NK-92 treated with Interleukin-12 subunit alpha and Interleukin-12 subunit beta, amount 100 ng/mL, for 24 hours (cell line): ENCODE measurements around the gene FKBP5.
A peak's percentile ranks its signal among the peaks of the same experiment; 100 is the strongest.
"Not testable (repeated sequence)": the region's sequence is repeated elsewhere in the genome, so short reads cannot be mapped to it uniquely, and the experiment has no call there.

Experiments used
- DNase-seq: peaks from one replicate; lab custom pipeline; 2025; lab: John Stamatoyannopoulos, UW

Gene FKBP5

GRCh38 chr6:35583893-35584688, 104.6 kb downstream of the FKBP5 start:
- peak; percentile 21 for DNase-seq

GRCh38 chr6:35582315-35582714, 106.4 kb downstream of the FKBP5 start:
- DNase-seq = no peak

GRCh38 chr6:35581633-35582032, 107.1 kb downstream of the FKBP5 start:
- no peak for DNase-seq

GRCh38 chr6:35580836-35581235, 107.9 kb downstream of the FKBP5 start:
- no peak for DNase-seq

GRCh38 chr6:35576682-35577081, 112.0 kb downstream of the FKBP5 start:
- DNase-seq = no peak

GRCh38 chr6:35573495-35574110, 115.1 kb downstream of the FKBP5 start:
- no peak for DNase-seq

- not testable (repeated sequence) for DNase-seq
Observed at GRCh38 chr6:35570885-35571330, 117.8 kb downstream of the FKBP5 start.

- DNase-seq = no peak
Observed at GRCh38 chr6:35569011-35569461, 119.7 kb downstream of the FKBP5 start.

- DNase-seq = no peak
Observed at GRCh38 chr6:35566794-35567193, 121.9 kb downstream of the FKBP5 start.

GRCh38 chr6:35564733-35565132, 124.0 kb downstream of the FKBP5 start:
- no peak for DNase-seq

- DNase-seq = no peak
Observed at GRCh38 chr6:35562060-35562459, 126.7 kb downstream of the FKBP5 start.

GRCh38 chr6:35561113-35561512, 127.6 kb downstream of the FKBP5 start:
- DNase-seq = no peak

GRCh38 chr6:35558571-35558970, 130.1 kb downstream of the FKBP5 start:
- DNase-seq = no peak

- DNase-seq = no peak
Observed at GRCh38 chr6:35557239-35557638, 131.5 kb downstream of the FKBP5 start.

GRCh38 chr6:35554811-35555210, 133.9 kb downstream of the FKBP5 start:
- DNase-seq = no peak

GRCh38 chr6:35553315-35553714, 135.4 kb downstream of the FKBP5 start:
- no peak for DNase-seq

GRCh38 chr6:35552285-35552917, 136.3 kb downstream of the FKBP5 start:
- peak; percentile 5 for DNase-seq

GRCh38 chr6:35550437-35550836, 138.3 kb downstream of the FKBP5 start:
- no peak for DNase-seq

GRCh38 chr6:35547676-35548075, 141.0 kb downstream of the FKBP5 start:
- DNase-seq = no peak

- no peak for DNase-seq
Observed at GRCh38 chr6:35544769-35545361, 143.8 kb downstream of the FKBP5 start.

GRCh38 chr6:35543459-35544193, 145.1 kb downstream of the FKBP5 start:
- no peak for DNase-seq

- no peak for DNase-seq
Observed at GRCh38 chr6:35541836-35542235, 146.9 kb downstream of the FKBP5 start.
